IMR-90 (cell line): ENCODE data around the gene TAPT1. TPM values are rescaled to one million over a fixed set of nuclear protein-coding genes. Genes with fewer than 3 reads are reported as not detected.

ENCODE experiments used
- ATAC-seq: fragments of 200-7000 bp; cut with Tn5 transposase; 2 replicates; pipeline ENCODE4 v1.9.1; 2020; ENCODE audit warnings: low read depth, mild to moderate bottlenecking, moderate library complexity
- BruUV-seq: library from RNA; stranded (reverse); fragments of 400-500 nt; replicated peaks from 2 replicates; lab custom pipeline; 2021; lab: Mats Ljungman, UMichigan
- CTCF ChIA-PET: fragments of 300-600 bp; formaldehyde crosslinking; extraction: SDS; loops from one replicate; lab custom pipeline; 2021; ENCODE audit warnings: antibody characterized with exemption; lab: Yijun Ruan, JAX
- POLR2A ChIA-PET: fragments of 300-600 bp; sonication (Branson Sonifier 250); formaldehyde crosslinking; loops from one replicate; lab custom pipeline; 2022; ENCODE audit warnings: antibody characterized with exemption; ENCODE audit not compliant: unreplicated experiment; lab: Charles Lee
- DNase-seq: peaks from one replicate; pipeline ENCODE4 v3.0.0; 2013
- H2AFZ ChIP-seq: replicated peaks from 2 replicates; pipeline ENCODE3; 2013; ENCODE audit warnings: low read length, mild to moderate bottlenecking; ENCODE audit not compliant: poor library complexity
- H2AK5ac ChIP-seq: 2 replicates; pipeline ENCODE4 v1.6.1; 2013; ENCODE audit warnings: low read depth, low read length, inconsistent platforms
- H2AK9ac ChIP-seq: replicated peaks from 2 replicates; pipeline ENCODE3; 2013; ENCODE audit warnings: mild to moderate bottlenecking, low read depth, low read length, moderate library complexity; ENCODE audit not compliant: poor library complexity
- H2BK120ac ChIP-seq: 2 replicates; pipeline ENCODE4 v1.6.1; 2013; ENCODE audit warnings: low read depth, low read length, inconsistent platforms
- H2BK15ac ChIP-seq: 3 replicates; pipeline ENCODE4 v1.6.1; 2013; ENCODE audit warnings: low read depth, low read length, inconsistent platforms
- H2BK20ac ChIP-seq: 2 replicates; pipeline ENCODE4 v1.6.1; 2013; ENCODE audit warnings: low read depth, mild to moderate bottlenecking, inconsistent platforms, low read length, moderate library complexity
- H2BK5ac ChIP-seq: 2 replicates; pipeline ENCODE4 v1.6.1; 2013; ENCODE audit warnings: mild to moderate bottlenecking, low read depth, low read length, inconsistent platforms; ENCODE audit not compliant: poor library complexity, severe bottlenecking
- H3K14ac ChIP-seq: replicated peaks from 2 replicates; pipeline ENCODE4 v1.6.1; 2013; ENCODE audit warnings: low read depth, low read length, inconsistent platforms
- H3K18ac ChIP-seq: 2 replicates; pipeline ENCODE4 v1.6.1; 2013; ENCODE audit warnings: low read depth, low read length, control low read depth
- H3K23ac ChIP-seq: 2 replicates; pipeline ENCODE4 v1.6.1; 2013; ENCODE audit warnings: low read depth, low read length, inconsistent platforms
- H3K27ac ChIP-seq: 2 replicates; pipeline ENCODE4 v1.5.1; 2013; ENCODE audit warnings: mild to moderate bottlenecking, control low read depth, low read length; ENCODE audit not compliant: insufficient read depth
- H3K27me3 ChIP-seq: 2 replicates; pipeline ENCODE4 v1.6.1; 2013; ENCODE audit warnings: low read length; ENCODE audit not compliant: control insufficient read depth, insufficient read depth
- H3K36me3 ChIP-seq: 2 replicates; pipeline ENCODE4 v1.6.1; 2013; ENCODE audit warnings: low read length, mixed read lengths; ENCODE audit not compliant: control insufficient read depth, insufficient read depth
- H3K4ac ChIP-seq: 2 replicates; pipeline ENCODE4 v1.6.1; 2013; ENCODE audit warnings: low read depth, low read length, inconsistent platforms
- H3K4me1 ChIP-seq: 2 replicates; pipeline ENCODE4 v1.6.1; 2013; ENCODE audit warnings: low read length, mixed read lengths; ENCODE audit not compliant: control insufficient read depth, insufficient read depth
- H3K4me2 ChIP-seq: 2 replicates; pipeline ENCODE4 v1.6.1; 2013; ENCODE audit warnings: low read depth, mild to moderate bottlenecking, control low read depth, low read length, moderate library complexity
- H3K4me3 ChIP-seq: 2 replicates; pipeline ENCODE4 v1.5.1; 2013; ENCODE audit warnings: low read depth, mild to moderate bottlenecking, control low read depth, low read length, moderate library complexity; ENCODE audit not compliant: insufficient read depth
- H3K56ac ChIP-seq: 2 replicates; pipeline ENCODE4 v1.6.1; 2013; ENCODE audit warnings: low read length, inconsistent platforms; ENCODE audit not compliant: insufficient read depth; ENCODE audit errors: extremely low read depth
- H3K79me1 ChIP-seq, 2 experiments: 2 replicates each; pipeline ENCODE4 v1.6.1; 2013; ENCODE audit warnings: low read length in 2 of 2, inconsistent platforms in 1 of 2, low read depth in 1 of 2
- H3K9ac ChIP-seq: 2 replicates; pipeline ENCODE4 v1.6.1; 2013; ENCODE audit warnings: low read depth, low read length, control low read depth
- H3K9me1 ChIP-seq: 2 replicates; pipeline ENCODE4 v1.6.1; 2013; ENCODE audit warnings: low read length, inconsistent platforms; ENCODE audit not compliant: insufficient read depth
- H3K9me3 ChIP-seq: 2 replicates; pipeline ENCODE4 v1.6.1; 2013; ENCODE audit warnings: low read length; ENCODE audit not compliant: control insufficient read depth, insufficient read depth
- H4K20me1 ChIP-seq: 2 replicates; pipeline ENCODE4 v1.6.1; 2013; ENCODE audit warnings: low read length, inconsistent platforms; ENCODE audit not compliant: insufficient read depth
- H4K5ac ChIP-seq: 2 replicates; pipeline ENCODE4 v1.6.1; 2013; ENCODE audit warnings: mild to moderate bottlenecking, low read depth, low read length, control low read depth
- H4K8ac ChIP-seq, 2 experiments: 2 replicates each; pipeline ENCODE4 v1.6.1; 2013; ENCODE audit warnings: low read depth in 2 of 2, low read length in 2 of 2, control low read depth in 1 of 2, inconsistent platforms in 1 of 2
- H4K91ac ChIP-seq: 2 replicates; pipeline ENCODE4 v1.6.1; 2013; ENCODE audit warnings: low read depth, low read length, inconsistent platforms; ENCODE audit not compliant: insufficient read depth
- BHLHE40 ChIP-seq: fragments of 150-350 bp; IDR thresholded peaks from 2 replicates; pipeline ENCODE4 v1.6.1; 2016; ENCODE audit warnings: mild to moderate bottlenecking, low read depth, low read length
- CHD1 ChIP-seq: IDR thresholded peaks from 2 replicates; pipeline ENCODE4 v1.6.1; 2012; ENCODE audit warnings: low read depth, low read length, improper control_type of control experiment
- FOS ChIP-seq: fragments of 150-350 bp; IDR thresholded peaks from 2 replicates; pipeline ENCODE4 v1.6.1; 2016; ENCODE audit warnings: low read depth, low read length
- NFE2L2 ChIP-seq: fragments of 150-350 bp; IDR thresholded peaks from 2 replicates; pipeline ENCODE4 v1.6.1; 2016; ENCODE audit warnings: low read depth, mild to moderate bottlenecking, low read length
- RAD21 ChIP-seq: IDR thresholded peaks from 2 replicates; pipeline ENCODE4 v1.6.1; 2012; ENCODE audit warnings: low read length, improper control_type of control experiment
- WGBS, 2 experiments: methylation state at CpG; one replicate each; pipeline versions ENCODE4 v1.1.5 to v1.1.7; 2013; ENCODE audit warnings: missing lambda C conversion rate in 2 of 2; ENCODE audit not compliant: insufficient read length in 1 of 2; ENCODE audit errors: extremely low coverage in 2 of 2; 5-methylcytosine and 5-hydroxymethylcytosine counted together
- dilution Hi-C: fragments of 300-500 bp; cut with HindIII; formaldehyde crosslinking; loops from one replicate; pipeline ENCODE4 v1.14.3; 2018; ENCODE audit warnings: low sequenced_read_pairs; ENCODE audit not compliant: unreplicated experiment
- in situ Hi-C: fragments of 300-500 bp; cut with MboI; formaldehyde crosslinking; loops from 3 replicates; pipeline ENCODE4 v1.14.3; 2019; ENCODE audit warnings: low sequenced_read_pairs, inconsistent platforms, mixed read lengths
- intact Hi-C: fragments of 100-400 bp; cut with micrococcal nuclease; formaldehyde crosslinking; loops from 2 replicates; pipeline ENCODE4 v1.10.0; 2022
- polyA plus RNA-seq, 3 experiments: library from polyadenylated mRNA; depleted of rRNA; stranded (reverse); fragments of >200 nt; gene quantifications; 2 replicates each; pipeline ENCODE4 v1.2.3, GENCODE V29; 2012; ENCODE audit warnings: low replicate concordance in 1 of 3
- total RNA-seq: library from RNA; depleted of rRNA; stranded (reverse); fragments of >200 nt; gene quantifications from 2 replicates; pipeline ENCODE4 v1.2.3, GENCODE V29; 2012

TAPT1 gene
- total and polyA plus RNA-seq, 2 of the 4 experiments (the other 2 are of a cell fraction): 5.6 to 12.2 TPM

- no peak overlapping the region for H2AK9ac ChIP-seq
- no peak overlapping the region for H3K4me3 ChIP-seq
- H4K8ac ChIP-seq: no peak overlapping the region
- no peak overlapping the region for H3K9ac ChIP-seq
- no peak overlapping the region for H2BK15ac ChIP-seq
- H3K36me3 ChIP-seq: no peaks in the 10 kb centered on the region
- no peak overlapping the region for H3K14ac ChIP-seq
- no peak overlapping the region for H2BK20ac ChIP-seq
- no peak for TF ChIP-seq RAD21
- TF ChIP-seq CHD1: no peak
- peak; percentile 72 for TF ChIP-seq NFE2L2
- TF ChIP-seq FOS: no peak
- TF ChIP-seq BHLHE40: no peak
- 0 out of 2 replicates have a peak overlapping the region, but pooled peaks have one; percentile 81 for H3K18ac ChIP-seq
- no peak for ATAC-seq
- H3K27me3 ChIP-seq: peaks cover 1% of the 10 kb centered on the region; the same call in 1 of the 2 replicates
- no peak overlapping the region for H4K91ac ChIP-seq
- H2AK5ac ChIP-seq: no peak overlapping the region
- no peak overlapping the region for H2BK5ac ChIP-seq
- no peak overlapping the region for H3K56ac ChIP-seq
- H3K4ac ChIP-seq: no peak overlapping the region
- no peak overlapping the region for H3K23ac ChIP-seq
- no peaks in the 10 kb centered on the region for H3K9me1 ChIP-seq
- H2BK120ac ChIP-seq: no peak overlapping the region
- DNase-seq: no peak
- no peak overlapping the region for H4K5ac ChIP-seq
- no peaks in the 10 kb centered on the region for H4K20me1 ChIP-seq
- dilution Hi-C loops (no loop called here), in situ Hi-C loops (no loop called here), intact Hi-C loops (no loop called here)
- no TSS peak for BruUV-seq
- H3K9me3 ChIP-seq: no peaks in the 10 kb centered on the region
- H2AFZ ChIP-seq: no peak overlapping the region
- POLR2A ChIA-PET: no interaction called here
- CTCF ChIA-PET: interaction anchor here (1.1 to 1.5 kb wide), 2 partner anchors 26 to 54 kb away, joined by 3 to 4 read pairs; no protein-coding TSS in a partner anchor
- H3K79me1 ChIP-seq: no peaks in the 10 kb centered on the region; a peak in 1 of 4 replicates
- no peaks in the 10 kb centered on the region for H3K4me1 ChIP-seq
- no CpG with 5 or more reads among the region's 4 CpGs for WGBS, 2 experiments
- no peak overlapping the region for H3K27ac ChIP-seq
- peak overlapping the region; percentile 89 for H3K4me2 ChIP-seq
Measured at GRCh38 chr4:16231570-16232245, 5.4 kb upstream of the TAPT1 start.
